ENCODE data around the gene RMP24.
"Not testable (repeated sequence)": the region's sequence is repeated elsewhere in the genome, so short reads cannot be mapped to it uniquely, and the experiment has no call there.

The RMP24 gene

GRCh38 chr18:35962320-35962719, 10.2 kb upstream of the RMP24 start:
- intact Hi-C loops (cut with DNase I; ENCODE audit: low total_unique reads), result no loop called here
- H3K36me3 ChIP-seq, result no peaks in the 10 kb centered on the region
- no peak overlapping the region for H3K4me3 ChIP-seq
- no peak for DNase-seq
- no peaks in the 10 kb centered on the region for H3K4me1 ChIP-seq
- H3K27ac ChIP-seq, result no peak overlapping the region
- peaks cover 0 to 7% (median 5%) of the 10 kb centered on the region in 4 donors for H3K9me3 ChIP-seq
- H3K27me3 ChIP-seq, result peaks cover 0 to 3% (median 0%) of the 10 kb centered on the region in 3 donors
- TF ChIP-seq EP300 (IDR thresholded peaks at IDR 0.05) (no peak), POLR2AphosphoS5 (IDR thresholded peaks at IDR 0.05) (no peak), CTCF (IDR thresholded peaks at IDR 0.05) (no peak), POLR2A (IDR thresholded peaks at IDR 0.05) (no peak)
- WGBS, 5 donors, result 86 to 95% (median 89%) methylated on average over 2 of the region's 2 CpGs

DNA sequence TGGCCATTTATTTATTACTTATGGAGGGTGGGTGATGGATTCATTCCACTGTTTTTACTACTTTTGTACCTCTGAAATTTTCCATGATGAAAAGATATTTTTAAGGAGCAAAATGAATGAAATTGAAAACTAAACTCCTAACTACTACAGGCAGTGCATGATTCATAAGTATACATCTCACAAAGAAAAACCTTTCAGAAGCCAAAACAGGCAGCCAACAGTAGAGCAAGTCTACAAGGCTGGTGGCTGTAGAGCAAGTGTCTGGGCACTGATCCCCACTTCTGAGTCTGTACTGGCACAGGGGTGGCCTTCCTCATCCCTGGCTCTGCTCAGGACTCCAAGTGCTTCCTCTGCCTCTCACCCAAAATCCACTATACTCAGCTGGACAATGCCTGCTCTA, 8.2 kb upstream of the RMP24 start:
- intact Hi-C loops (cut with DNase I; ENCODE audit: low total_unique reads), result no loop called here
- DNase-seq, result no peak
- no peaks in the 10 kb centered on the region for H3K36me3 ChIP-seq
- no peaks in the 10 kb centered on the region for H3K4me1 ChIP-seq
- no peak for TF ChIP-seq EP300 (IDR thresholded peaks at IDR 0.05)
- peaks cover 0 to 7% (median 5%) of the 10 kb centered on the region in 4 donors for H3K9me3 ChIP-seq
- H3K27ac ChIP-seq, result no peak overlapping the region
- H3K4me3 ChIP-seq, result no peak overlapping the region
- H3K27me3 ChIP-seq, result peaks cover 0 to 3% (median 0%) of the 10 kb centered on the region in 3 donors

DNA sequence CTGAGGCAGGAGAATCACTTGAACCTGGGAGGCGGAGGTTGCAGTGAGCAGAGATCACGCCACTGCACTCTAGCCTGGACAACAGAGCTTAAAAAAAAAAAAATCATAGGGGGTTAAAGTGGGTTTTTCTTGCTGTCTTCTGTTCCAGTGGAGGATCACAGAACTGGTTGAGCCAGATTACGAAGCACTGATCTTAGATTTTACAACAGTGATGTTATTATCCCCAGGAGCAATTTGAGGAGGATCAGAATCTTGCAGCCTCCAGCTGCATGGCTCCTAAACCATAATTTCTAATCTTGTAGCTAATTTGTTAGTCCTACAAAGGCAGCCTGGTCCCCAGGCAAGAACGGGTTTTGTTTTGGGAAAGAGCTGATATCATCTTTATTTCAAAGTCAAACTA, 4.6 kb upstream of the RMP24 start:
- 79 to 94% (median 86%) methylated on average over 4 of the region's 4 CpGs for WGBS, 5 donors
- H3K27ac ChIP-seq; DNase-seq; H3K9me3 ChIP-seq; H3K27me3 ChIP-seq; H3K36me3 ChIP-seq; H3K4me3 ChIP-seq; intact Hi-C loops (cut with DNase I; ENCODE audit: low total_unique reads): not testable (repeated sequence)
- H3K4me1 ChIP-seq, result peaks cover 6 to 13% (median 8%) of the 10 kb centered on the region in 4 donors

GRCh38 chr18:35968278-35968880, 4.1 kb upstream of the RMP24 start:
- Histone ChIP-seq H3K27me3 (no peaks in the 10 kb centered on the region), H3K4me3 (no peak overlapping the region), H3K9me3 (no peaks in the 10 kb centered on the region), H3K4me1 (peaks cover 9 to 17% (median 14%) of the 10 kb centered on the region in 4 donors), H3K27ac (no peak overlapping the region), H3K36me3 (no peaks in the 10 kb centered on the region)
- WGBS, 5 donors, result 70 to 81% (median 79%) methylated on average over 9 of the region's 9 CpGs
- DNase-seq, result no peak
- TF ChIP-seq POLR2A (IDR thresholded peaks at IDR 0.05) (no peak), POLR2AphosphoS5 (IDR thresholded peaks at IDR 0.05) (no peak), CTCF (IDR thresholded peaks at IDR 0.05) (no peak)
- intact Hi-C loops (cut with DNase I; ENCODE audit: low total_unique reads), result no loop called here

DNA sequence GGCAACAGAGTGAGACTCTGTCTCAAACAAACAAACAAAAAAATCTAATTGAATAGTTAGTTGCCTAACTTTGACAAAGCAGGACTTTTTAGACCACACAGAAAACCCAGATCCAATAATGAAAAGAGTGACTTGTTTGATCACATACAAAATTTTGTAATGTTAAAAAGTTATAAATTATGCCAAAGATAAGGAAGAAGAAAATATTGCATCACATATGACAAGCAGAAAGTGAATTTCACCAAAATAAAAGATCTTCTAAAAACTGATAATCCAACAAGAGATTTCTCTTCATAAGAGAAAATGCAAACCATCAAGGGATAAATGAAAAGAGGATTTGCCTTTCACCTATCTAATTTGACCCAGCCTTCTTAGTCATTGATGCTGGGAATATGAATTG, 2.8 kb upstream of the RMP24 start:
- TF ChIP-seq POLR2A (IDR thresholded peaks at IDR 0.05) (no peak), EP300 (IDR thresholded peaks at IDR 0.05) (no peak), CTCF (IDR thresholded peaks at IDR 0.05) (no peak), POLR2AphosphoS5 (IDR thresholded peaks at IDR 0.05) (no peak)
- Histone ChIP-seq H3K9me3 (no peaks in the 10 kb centered on the region), H3K4me1 (peaks cover 14 to 30% (median 23%) of the 10 kb centered on the region in 4 donors), H3K27me3 (no peaks in the 10 kb centered on the region), H3K4me3 (no peak overlapping the region), H3K36me3 (peaks cover 0 to 5% (median 3%) of the 10 kb centered on the region in 4 donors), H3K27ac (no peak overlapping the region)
- no peak for DNase-seq
- intact Hi-C loops (cut with DNase I; ENCODE audit: low total_unique reads), result no loop called here
